WTC11 (cell line): Measurements from ENCODE around the gene NTN1.

Experiments used
- ATF2 ChIP-seq: sonication (generic); formaldehyde crosslinking; IDR thresholded peaks from 2 replicates; pipeline ENCODE4 v1.8.1; 2022; ENCODE audit warnings: low read depth, missing genetic modification reagents, borderline replicate concordance
- CREB1 ChIP-seq: sonication (generic); formaldehyde crosslinking; IDR thresholded peaks from 2 replicates; pipeline ENCODE4 v1.8.0; 2023; ENCODE audit warnings: mild to moderate bottlenecking, missing genetic modification reagents
- CTCF ChIP-seq: fragments of 200-600 bp; IDR thresholded peaks from 2 replicates; pipeline ENCODE4 v1.8.0; 2022; ENCODE audit warnings: antibody characterized with exemption
- FOXK1 ChIP-seq: sonication (generic); formaldehyde crosslinking; IDR thresholded peaks from 2 replicates; pipeline ENCODE4 v1.8.0; 2022; ENCODE audit warnings: mild to moderate bottlenecking, moderate library complexity, missing genetic modification reagents
- NR2C2 ChIP-seq: sonication (generic); formaldehyde crosslinking; IDR thresholded peaks from 2 replicates; pipeline ENCODE4 v1.8.0; 2022; ENCODE audit warnings: mild to moderate bottlenecking, missing genetic modification reagents
- PREB ChIP-seq: sonication (generic); formaldehyde crosslinking; IDR thresholded peaks from 2 replicates; pipeline ENCODE4 v1.8.1; 2022; ENCODE audit warnings: mild to moderate bottlenecking, missing genetic modification reagents, moderate library complexity, borderline replicate concordance
- TEAD1 ChIP-seq: sonication (generic); formaldehyde crosslinking; IDR thresholded peaks from 2 replicates; pipeline ENCODE4 v1.8.0; 2022; ENCODE audit warnings: mild to moderate bottlenecking, missing genetic modification reagents

- TF ChIP-seq CTCF (peak; percentile 69), NR2C2 (CRISPR knock-in tag) (no peak), CREB1 (no peak), TEAD1 (CRISPR knock-in tag) (no peak), PREB (CRISPR knock-in tag) (no peak), FOXK1 (CRISPR knock-in tag) (no peak), ATF2 (CRISPR knock-in tag) (no peak)
These were observed 99.2 kb downstream of the NTN1 start for GRCh38 chr17:9120471-9120870.
